Measurements from ENCODE around the gene TSPO2. TPM values are rescaled to one million over a fixed set of nuclear protein-coding genes. Genes with fewer than 3 reads are reported as not detected.

The TSPO2 gene, protein sequence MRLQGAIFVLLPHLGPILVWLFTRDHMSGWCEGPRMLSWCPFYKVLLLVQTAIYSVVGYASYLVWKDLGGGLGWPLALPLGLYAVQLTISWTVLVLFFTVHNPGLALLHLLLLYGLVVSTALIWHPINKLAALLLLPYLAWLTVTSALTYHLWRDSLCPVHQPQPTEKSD
- total RNA-seq = not detected

DNA sequence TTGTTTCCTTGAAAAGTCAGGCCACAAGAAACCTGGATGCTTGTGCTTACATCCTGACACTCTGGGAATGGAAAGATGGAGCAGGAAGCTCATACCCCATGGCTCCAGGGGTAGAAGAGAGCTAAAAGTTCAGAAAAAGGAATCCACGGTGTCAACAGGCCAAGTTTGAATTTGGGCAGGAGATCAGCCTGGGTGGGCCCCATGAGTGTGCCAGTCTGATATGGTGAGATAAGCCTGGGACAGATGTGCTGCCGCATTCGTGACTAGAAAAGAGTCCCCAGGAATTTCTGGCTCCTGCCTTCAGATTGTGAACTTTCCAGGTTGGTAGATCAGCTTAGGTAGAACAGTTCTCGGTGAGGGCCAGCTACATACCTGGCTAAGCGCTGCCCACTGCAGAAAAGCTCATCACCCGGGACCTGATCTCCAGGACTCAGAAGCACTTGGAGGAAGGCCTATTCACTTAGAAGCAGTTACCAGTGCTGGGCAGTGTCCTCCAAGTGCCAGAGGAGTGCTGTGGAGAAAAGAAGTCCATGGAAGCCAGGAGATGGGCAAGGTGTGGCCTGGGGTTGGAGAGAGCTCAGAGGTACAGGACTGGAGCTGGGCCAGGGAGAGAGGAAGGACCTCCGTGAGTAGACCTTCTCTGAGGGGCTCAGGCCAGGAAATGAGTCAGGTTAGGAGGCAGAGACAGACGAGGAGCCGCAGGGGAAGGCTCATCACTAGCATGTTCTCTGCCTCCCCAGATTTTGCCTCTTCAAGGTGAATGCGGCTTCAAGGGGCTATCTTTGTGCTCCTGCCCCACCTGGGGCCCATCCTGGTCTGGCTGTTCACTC lies at the start of gene TSPO2:
TSS of gene TSPO2 (plus strand) at position 242 of the 830 bp plus-strand sequence. CDS start at position 761, 519 bp downstream.
- TF ChIP-seq, protein P1, sequence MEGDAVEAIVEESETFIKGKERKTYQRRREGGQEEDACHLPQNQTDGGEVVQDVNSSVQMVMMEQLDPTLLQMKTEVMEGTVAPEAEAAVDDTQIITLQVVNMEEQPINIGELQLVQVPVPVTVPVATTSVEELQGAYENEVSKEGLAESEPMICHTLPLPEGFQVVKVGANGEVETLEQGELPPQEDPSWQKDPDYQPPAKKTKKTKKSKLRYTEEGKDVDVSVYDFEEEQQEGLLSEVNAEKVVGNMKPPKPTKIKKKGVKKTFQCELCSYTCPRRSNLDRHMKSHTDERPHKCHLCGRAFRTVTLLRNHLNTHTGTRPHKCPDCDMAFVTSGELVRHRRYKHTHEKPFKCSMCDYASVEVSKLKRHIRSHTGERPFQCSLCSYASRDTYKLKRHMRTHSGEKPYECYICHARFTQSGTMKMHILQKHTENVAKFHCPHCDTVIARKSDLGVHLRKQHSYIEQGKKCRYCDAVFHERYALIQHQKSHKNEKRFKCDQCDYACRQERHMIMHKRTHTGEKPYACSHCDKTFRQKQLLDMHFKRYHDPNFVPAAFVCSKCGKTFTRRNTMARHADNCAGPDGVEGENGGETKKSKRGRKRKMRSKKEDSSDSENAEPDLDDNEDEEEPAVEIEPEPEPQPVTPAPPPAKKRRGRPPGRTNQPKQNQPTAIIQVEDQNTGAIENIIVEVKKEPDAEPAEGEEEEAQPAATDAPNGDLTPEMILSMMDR (IDR thresholded peaks at IDR 0.05) = no peak
- no peaks in the 10 kb centered on the region for H3K4me1 ChIP-seq
- H3K9me3 ChIP-seq = no peaks in the 10 kb centered on the region
- H3K4me3 ChIP-seq = no peak within 1 kb of the TSS
- no peak within 1 kb of the TSS for H3K27ac ChIP-seq (replicated peaks in 1 of 4)
- 87% methylated on average over 9 of the region's 10 CpGs for WGBS
- H3K27me3 ChIP-seq = no peaks in the 10 kb centered on the region
- intact Hi-C loops (cut with DNase I) = no loop called here
- no peak for DNase-seq (ENCODE audit: extremely low spot score)
- H3K36me3 ChIP-seq = no peaks in the 10 kb centered on the region

DNA sequence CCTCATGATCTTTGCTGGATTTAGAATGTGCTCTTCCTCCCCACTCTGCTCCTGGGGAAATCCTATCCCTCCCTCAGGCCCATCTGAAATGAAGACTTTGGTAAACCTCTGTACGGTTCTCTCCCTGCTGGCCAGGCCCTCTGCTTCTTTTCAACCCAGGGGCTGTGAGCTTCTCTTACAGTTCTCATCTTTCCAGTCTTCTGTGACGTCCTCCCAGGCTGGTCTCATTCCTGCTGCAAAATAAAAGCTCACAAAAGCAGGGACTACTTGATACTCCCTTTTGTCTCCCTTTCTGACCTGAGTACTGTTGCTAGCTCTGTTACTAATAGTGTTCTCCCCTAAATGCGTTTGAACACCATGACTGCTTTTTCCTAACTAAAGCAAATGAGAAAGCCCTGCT lies 49.5 kb upstream of the TSPO2 start:
- Histone ChIP-seq H3K27ac (replicated peaks in 1 of 4) (no peak overlapping the region), H3K36me3 (no peaks in the 10 kb centered on the region), H3K4me1 (peaks cover 12 to 21% (median 19%) of the 10 kb centered on the region in 4 donors), H3K9me3 (no peaks in the 10 kb centered on the region), H3K27me3 (no peaks in the 10 kb centered on the region), H3K4me3 (no peak overlapping the region)
- TF ChIP-seq POLR2A (IDR thresholded peaks at IDR 0.05; ENCODE audit: low read depth) (no peak), EP300 (IDR thresholded peaks at IDR 0.05) (no peak), POLR2AphosphoS5 (IDR thresholded peaks at IDR 0.05) (no peak)
- TF ChIP-seq, protein P1 (IDR thresholded peaks at IDR 0.05) = no peak
- 76% methylated on average over 3 of the region's 3 CpGs for WGBS
- intact Hi-C loops (cut with DNase I) = no loop called here
- peak; percentile 66 for DNase-seq (ENCODE audit: extremely low spot score)

DNA sequence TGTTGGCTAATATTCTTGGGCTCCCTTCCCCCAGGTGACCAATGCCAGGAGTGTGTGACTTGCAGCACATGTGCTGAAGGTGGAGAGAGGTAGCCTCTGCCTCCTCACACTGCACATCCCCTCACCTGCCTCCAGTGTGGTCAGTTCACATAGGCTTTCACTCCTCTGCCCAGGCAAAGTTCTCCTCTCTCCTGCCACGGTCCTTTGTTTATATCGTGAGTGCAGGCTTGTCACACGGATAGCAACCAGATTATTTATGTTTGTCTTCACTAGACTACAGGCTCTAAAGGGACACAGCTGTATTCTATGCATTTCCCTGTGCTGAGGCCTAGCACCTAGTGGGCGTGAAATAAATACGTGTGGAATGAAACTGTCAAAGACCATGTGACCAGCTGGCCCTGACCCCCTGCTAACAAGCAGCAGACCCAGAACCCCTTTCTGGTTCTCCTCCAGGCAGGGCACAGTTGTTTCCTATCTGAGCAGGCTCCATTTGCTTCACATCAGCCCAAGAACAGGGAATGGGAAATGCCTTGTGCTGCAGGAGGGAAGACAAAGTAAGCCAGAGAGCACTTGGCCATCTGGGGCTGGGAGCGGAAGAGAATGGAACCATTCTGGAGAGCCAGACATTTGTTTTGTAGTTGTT lies 45.6 kb upstream of the TSPO2 start:
- H3K27me3 ChIP-seq = no peaks in the 10 kb centered on the region
- H3K4me1 ChIP-seq = peaks cover 20 to 29% (median 22%) of the 10 kb centered on the region in 4 donors
- no peak for DNase-seq (ENCODE audit: extremely low spot score)
- no peak for TF ChIP-seq POLR2AphosphoS5 (IDR thresholded peaks at IDR 0.05)
- no peaks in the 10 kb centered on the region for H3K36me3 ChIP-seq
- H3K4me3 ChIP-seq = no peak overlapping the region
- H3K27ac ChIP-seq (replicated peaks in 1 of 4) = peak overlapping the region; percentile 37 to 68 (median 58)
- WGBS = 40% methylated on average over 6 of the region's 6 CpGs
- H3K9me3 ChIP-seq = no peaks in the 10 kb centered on the region
- intact Hi-C loops (cut with DNase I) = no loop called here

DNA sequence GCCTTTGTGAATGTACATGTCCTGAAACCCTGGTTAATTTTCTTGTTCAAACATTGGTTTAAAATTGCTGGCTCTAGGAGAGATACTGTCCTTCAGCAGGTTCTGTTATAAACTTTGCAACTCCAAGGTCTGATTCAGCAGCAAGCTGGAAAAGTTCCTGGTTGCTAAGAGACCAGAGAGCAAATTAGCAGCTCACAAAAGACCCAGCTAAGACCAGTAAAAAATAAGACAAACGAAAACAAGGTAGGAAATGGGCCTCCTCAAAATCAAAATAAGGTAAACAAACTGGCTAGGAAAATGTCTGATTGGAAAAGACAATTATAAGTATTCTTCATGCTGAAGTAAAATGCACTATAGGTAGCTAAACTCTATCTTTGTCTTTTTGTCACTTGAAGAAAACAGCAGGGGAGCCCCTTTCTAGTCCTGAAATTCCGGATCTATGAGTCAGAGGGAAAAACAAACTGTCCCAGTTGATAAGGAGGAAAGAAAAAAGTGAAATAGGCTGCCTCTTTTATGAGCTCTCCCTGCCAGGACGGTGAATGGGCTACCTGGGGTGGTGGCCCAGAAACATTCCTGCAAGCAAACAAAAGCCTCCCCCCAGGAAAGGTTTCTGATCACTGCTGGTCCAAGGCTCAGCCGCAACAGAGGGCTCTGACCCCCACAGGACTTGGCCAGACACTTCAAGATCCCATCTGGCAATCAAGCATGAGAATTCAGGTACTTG lies 44.9 kb upstream of the TSPO2 start:
- intact Hi-C loops (cut with DNase I) = no loop called here
- TF ChIP-seq POLR2A (IDR thresholded peaks at IDR 0.05; ENCODE audit: low read depth) (no peak), EP300 (IDR thresholded peaks at IDR 0.05) (no peak), POLR2AphosphoS5 (IDR thresholded peaks at IDR 0.05) (no peak)
- TF ChIP-seq, protein P1 (IDR thresholded peaks at IDR 0.05) = no peak

DNA sequence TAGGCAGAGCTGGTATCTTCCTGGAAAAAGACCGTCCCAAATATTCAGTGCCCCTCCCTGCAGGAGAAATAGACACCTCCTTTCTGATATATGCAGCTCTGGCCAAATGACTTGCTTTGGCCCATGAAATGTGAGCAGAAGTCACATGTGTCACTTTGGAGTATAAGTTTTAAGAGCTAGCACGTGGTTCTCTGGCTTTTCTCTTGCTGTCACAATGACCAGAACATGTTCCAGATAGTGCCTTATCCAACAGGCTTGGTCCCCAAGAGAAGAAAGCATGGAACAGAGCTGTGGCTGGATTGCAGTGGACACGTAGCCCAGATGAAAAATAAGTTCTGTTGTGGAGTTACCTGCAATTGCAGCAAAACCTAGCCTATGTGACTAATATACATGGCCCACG lies 43.6 kb upstream of the TSPO2 start:
- Histone ChIP-seq H3K4me1 (peaks cover 20 to 29% (median 22%) of the 10 kb centered on the region in 4 donors), H3K4me3 (no peak overlapping the region), H3K9me3 (no peaks in the 10 kb centered on the region), H3K27ac (replicated peaks in 1 of 4) (no peak overlapping the region), H3K36me3 (no peaks in the 10 kb centered on the region), H3K27me3 (no peaks in the 10 kb centered on the region)
- TF ChIP-seq, protein P1 (IDR thresholded peaks at IDR 0.05) = no peak
- no peak for TF ChIP-seq EP300 (IDR thresholded peaks at IDR 0.05)
- TF ChIP-seq POLR2A (IDR thresholded peaks at IDR 0.05; ENCODE audit: low read depth) = no peak
- TF ChIP-seq POLR2AphosphoS5 (IDR thresholded peaks at IDR 0.05) = no peak
- no peak for DNase-seq (ENCODE audit: extremely low spot score)
- 91% methylated on average over 4 of the region's 4 CpGs for WGBS
- intact Hi-C loops (cut with DNase I) = no loop called here

More for the DNA sequence above, 44.9 kb upstream of the TSPO2 start:
- no peak overlapping the region for H3K4me3 ChIP-seq
- H3K27ac ChIP-seq (replicated peaks in 1 of 4) = peak overlapping the region in 3 of 4 donors; percentile 37 to 68 (median 64)
- 42% methylated on average over 4 of the region's 4 CpGs for WGBS
- peaks cover 20 to 29% (median 22%) of the 10 kb centered on the region in 4 donors for H3K4me1 ChIP-seq
- DNase-seq (ENCODE audit: extremely low spot score) = no peak
- H3K27me3 ChIP-seq = no peaks in the 10 kb centered on the region
- H3K9me3 ChIP-seq = no peaks in the 10 kb centered on the region
- H3K36me3 ChIP-seq = no peaks in the 10 kb centered on the region

Measured in esophagus muscularis mucosa (tissue), 4 donors.